AG04449 (cell line): ENCODE measurements around the gene FAM219B.
"Not testable (repeated sequence)": the region's sequence is repeated elsewhere in the genome, so short reads cannot be mapped to it uniquely, and the experiment has no call there.

Experiments used
- CTCF ChIA-PET: fragments of 350-600 bp; formaldehyde crosslinking; extraction: SDS; loops from one replicate; lab custom pipeline; 2021; ENCODE audit warnings: antibody characterized with exemption; lab: Yijun Ruan, JAX
- POLR2A ChIA-PET: fragments of 400-600, 350-600 bp; formaldehyde crosslinking; extraction: SDS; loops from one replicate; lab custom pipeline; 2020; ENCODE audit warnings: antibody characterized with exemption, inconsistent platforms; lab: Yijun Ruan, JAX
- DNase-seq: peaks from one replicate; pipeline ENCODE4 v3.0.0-alpha.2; 2010; ENCODE audit warnings: low read depth, low spot score
- H3K4me3 ChIP-seq: 2 replicates; pipeline ENCODE4 v1.5.1; 2011; ENCODE audit warnings: low read depth, mild to moderate bottlenecking, control low read depth, low read length
- CTCF ChIP-seq: IDR thresholded peaks from one replicate; pipeline ENCODE4 v1.5.1; 2011; ENCODE audit warnings: mild to moderate bottlenecking, moderate library complexity, low read length, control low read depth, inconsistent platforms; ENCODE audit not compliant: insufficient read depth; ENCODE audit errors: missing control alignments

FAM219B gene

DNA sequence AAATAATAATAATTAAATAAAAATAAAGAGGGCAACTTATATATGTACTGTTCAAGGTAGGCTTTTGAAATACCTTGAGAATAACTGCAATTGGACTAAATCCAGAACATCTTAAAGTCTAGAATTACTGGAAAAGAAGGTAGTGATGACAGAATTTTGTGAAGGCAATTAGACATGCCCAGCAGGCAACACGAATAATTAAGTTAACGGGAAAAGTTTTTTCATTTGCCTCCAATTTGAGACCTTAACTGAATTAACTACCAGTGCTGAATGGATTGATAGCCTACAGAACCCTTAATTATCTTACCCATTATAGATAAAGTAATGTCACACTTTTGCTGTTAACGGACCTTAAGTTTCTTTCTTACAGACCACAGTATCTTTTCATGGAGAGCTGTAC is 17.9 kb upstream of the FAM219B start:
- H3K4me3 ChIP-seq, result no peak overlapping the region
- ChIA-PET CTCF (interaction anchor here (1.4 kb wide), 1 partner anchor 23 kb away, joined by 8 read pairs; no protein-coding TSS in a partner anchor), POLR2A (no interaction called here)
- TF ChIP-seq CTCF, result no peak
- no peak for DNase-seq

GRCh38 chr15:74920456-74920855 is 13.8 kb upstream of the FAM219B start:
- no peak for TF ChIP-seq CTCF
- POLR2A ChIA-PET, result interaction anchor here (1.1 kb wide), 1 partner anchor 18 kb away, joined by 4 read pairs; the partner anchor contains the start of gene COX5A

GRCh38 chr15:74917676-74918075 is 11.0 kb upstream of the FAM219B start:
- TF ChIP-seq CTCF, result no peak
- DNase-seq, result no peak
- ChIA-PET POLR2A (no interaction called here), CTCF (interaction anchor here (0.7 to 2.3 kb wide), 2 partner anchors 16 to 147 kb away, joined by 3 to 18 read pairs; no protein-coding TSS in a partner anchor)
- H3K4me3 ChIP-seq, result no peak overlapping the region

More at GRCh38 chr15:74920456-74920855, 13.8 kb upstream of the FAM219B start:
- no peak for DNase-seq
- no peak overlapping the region for H3K4me3 ChIP-seq
- CTCF ChIA-PET, result interaction anchor here (0.7 to 1.9 kb wide), 6 partner anchors 12 to 286 kb away, joined by 3 to 8 read pairs (median 4); partner anchors contain the start of gene FAM219B

- DNase-seq, POLR2A ChIA-PET, H3K4me3 ChIP-seq: not testable (repeated sequence)
- CTCF ChIA-PET, result interaction anchor here (1.4 to 6.1 kb wide), 2 partner anchors 10 to 12 kb away, joined by 3 to 46 read pairs; no protein-coding TSS in a partner anchor
Observed at GRCh38 chr15:74913799-74914198, 7.1 kb upstream of the FAM219B start.

- no peak for TF ChIP-seq CTCF
- DNase-seq, result no peak
- no peak overlapping the region for H3K4me3 ChIP-seq
- ChIA-PET POLR2A (no interaction called here), CTCF (interaction anchor here (1.4 to 6.1 kb wide), 2 partner anchors 9 to 11 kb away, joined by 3 to 46 read pairs; no protein-coding TSS in a partner anchor)
Observed at GRCh38 chr15:74913041-74913440, 6.4 kb upstream of the FAM219B start.

- no peak for TF ChIP-seq CTCF
- ChIA-PET POLR2A (no interaction called here), CTCF (interaction anchor here (1.4 kb wide), 1 partner anchor 12 kb away, joined by 5 read pairs; no protein-coding TSS in a partner anchor)
- H3K4me3 ChIP-seq, result no peak overlapping the region
- no peak for DNase-seq
Observed at GRCh38 chr15:74908635-74909034, 2.0 kb upstream of the FAM219B start.
